ENCODE data around the gene EIF4G3.
"Not testable (repeated sequence)": the region's sequence is repeated elsewhere in the genome, so short reads cannot be mapped to it uniquely, and the experiment has no call there.

GRCh38 chr1:21173096-21173495 is 3.6 kb downstream of the EIF4G3 start:
- not testable (repeated sequence) for TF ChIP-seq EP300 (IDR thresholded peaks at IDR 0.05; ENCODE audit: low read depth); CTCF (IDR thresholded peaks at IDR 0.05); POLR2A (IDR thresholded peaks at IDR 0.05)

Measured in transverse colon (tissue), 3 donors.